ENCODE data around the gene SGCD.

The SGCD gene

GRCh38 chr5:156359476-156359875 lies 32.5 kb downstream of the SGCD start:
- no peak for DNase-seq (ENCODE audit: low read depth)
- no peak overlapping the region for H3K4me3 ChIP-seq (ENCODE audit: low read length)
- no peak for TF ChIP-seq CTCF (IDR thresholded peaks at IDR 0.05; ENCODE audit: insufficient read depth, low read depth, low read length, missing control alignments)

GRCh38 chr5:156361436-156362109 lies 34.6 kb downstream of the SGCD start:
- TF ChIP-seq CTCF (IDR thresholded peaks at IDR 0.05; ENCODE audit: insufficient read depth, low read depth, low read length, missing control alignments): no peak

GRCh38 chr5:156363861-156364260 lies 36.9 kb downstream of the SGCD start:
- H3K4me3 ChIP-seq (ENCODE audit: low read length): no peak overlapping the region
- no peak for TF ChIP-seq CTCF (IDR thresholded peaks at IDR 0.05; ENCODE audit: insufficient read depth, low read depth, low read length, missing control alignments)
- no peak for DNase-seq (ENCODE audit: low read depth)

More at GRCh38 chr5:156361436-156362109, 34.6 kb downstream of the SGCD start:
- no peak for DNase-seq (ENCODE audit: low read depth)
- no peak overlapping the region for H3K4me3 ChIP-seq (ENCODE audit: low read length)

GRCh38 chr5:156366521-156366920 lies 39.6 kb downstream of the SGCD start:
- no peak for TF ChIP-seq CTCF (IDR thresholded peaks at IDR 0.05; ENCODE audit: insufficient read depth, low read depth, low read length, missing control alignments)
- DNase-seq (ENCODE audit: low read depth): no peak
- H3K4me3 ChIP-seq (ENCODE audit: low read length): no peak overlapping the region

GRCh38 chr5:156367597-156367996 lies 40.6 kb downstream of the SGCD start:
- DNase-seq (ENCODE audit: low read depth): peak; percentile 11
- no peak overlapping the region for H3K4me3 ChIP-seq (ENCODE audit: low read length)
- no peak for TF ChIP-seq CTCF (IDR thresholded peaks at IDR 0.05; ENCODE audit: insufficient read depth, low read depth, low read length, missing control alignments)

- no peak for TF ChIP-seq CTCF (IDR thresholded peaks at IDR 0.05; ENCODE audit: insufficient read depth, low read depth, low read length, missing control alignments)
- no peak overlapping the region for H3K4me3 ChIP-seq (ENCODE audit: low read length)
- DNase-seq (ENCODE audit: low read depth): no peak
Measured at GRCh38 chr5:156375895-156376495, 49.0 kb downstream of the SGCD start.

GRCh38 chr5:156376751-156377150 lies 49.8 kb downstream of the SGCD start:
- no peak for DNase-seq (ENCODE audit: low read depth)
- TF ChIP-seq CTCF (IDR thresholded peaks at IDR 0.05; ENCODE audit: insufficient read depth, low read depth, low read length, missing control alignments): no peak

More at GRCh38 chr5:156376751-156377150, 49.8 kb downstream of the SGCD start:
- H3K4me3 ChIP-seq (ENCODE audit: low read length): no peak overlapping the region

Data from epithelial cell of esophagus (primary cell).